SH-SY5Y (cell line): ENCODE results near the gene MAPK10.

Experiments
- GATA2 ChIP-seq: IDR thresholded peaks from 2 replicates; pipeline ENCODE4 v1.6.1; 2011; ENCODE audit warnings: mild to moderate bottlenecking, low read depth, low read length
- GATA3 ChIP-seq: IDR thresholded peaks from 2 replicates; pipeline ENCODE4 v1.6.1; 2011; ENCODE audit warnings: low read depth, mild to moderate bottlenecking, low read length, moderate library complexity

GRCh38 chr4:86376850-86377249, 17.0 kb upstream of the MAPK10 start:
- TF ChIP-seq GATA2 (no peak), GATA3 (no peak)
